ENCODE results near the gene PYROXD2.

Gene PYROXD2

DNA sequence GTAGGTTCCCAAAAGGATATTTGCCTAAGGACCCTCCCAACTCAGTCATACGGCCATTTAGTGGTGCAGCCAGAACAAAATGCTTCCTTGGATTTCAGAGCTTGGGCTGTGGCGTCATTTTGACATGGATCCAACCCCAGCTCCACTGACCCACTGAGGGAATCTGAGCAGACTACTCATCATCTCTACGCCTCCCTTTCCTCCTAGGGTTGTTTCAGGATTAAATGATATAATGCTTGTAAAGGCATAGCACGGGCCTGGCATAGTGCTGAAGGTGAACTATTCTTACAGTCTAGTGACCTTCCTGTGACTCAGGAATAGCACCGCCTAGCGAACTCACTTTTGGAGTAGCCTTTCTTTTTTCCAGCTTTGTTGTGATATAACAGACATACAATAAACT is 76.7 kb downstream of the PYROXD2 start:
- H3K4me3 ChIP-seq (ENCODE audit: low read length), result no peak overlapping the region
- TF ChIP-seq, protein P1, sequence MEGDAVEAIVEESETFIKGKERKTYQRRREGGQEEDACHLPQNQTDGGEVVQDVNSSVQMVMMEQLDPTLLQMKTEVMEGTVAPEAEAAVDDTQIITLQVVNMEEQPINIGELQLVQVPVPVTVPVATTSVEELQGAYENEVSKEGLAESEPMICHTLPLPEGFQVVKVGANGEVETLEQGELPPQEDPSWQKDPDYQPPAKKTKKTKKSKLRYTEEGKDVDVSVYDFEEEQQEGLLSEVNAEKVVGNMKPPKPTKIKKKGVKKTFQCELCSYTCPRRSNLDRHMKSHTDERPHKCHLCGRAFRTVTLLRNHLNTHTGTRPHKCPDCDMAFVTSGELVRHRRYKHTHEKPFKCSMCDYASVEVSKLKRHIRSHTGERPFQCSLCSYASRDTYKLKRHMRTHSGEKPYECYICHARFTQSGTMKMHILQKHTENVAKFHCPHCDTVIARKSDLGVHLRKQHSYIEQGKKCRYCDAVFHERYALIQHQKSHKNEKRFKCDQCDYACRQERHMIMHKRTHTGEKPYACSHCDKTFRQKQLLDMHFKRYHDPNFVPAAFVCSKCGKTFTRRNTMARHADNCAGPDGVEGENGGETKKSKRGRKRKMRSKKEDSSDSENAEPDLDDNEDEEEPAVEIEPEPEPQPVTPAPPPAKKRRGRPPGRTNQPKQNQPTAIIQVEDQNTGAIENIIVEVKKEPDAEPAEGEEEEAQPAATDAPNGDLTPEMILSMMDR (IDR thresholded peaks at IDR 0.05; ENCODE audit: low read depth, low read length, poor library complexity, severe bottlenecking), result no peak
- no peaks in the 10 kb centered on the region for H3K9me3 ChIP-seq (ENCODE audit: control insufficient read depth, insufficient read depth, low read length)
- H3K4me1 ChIP-seq (ENCODE audit: control insufficient read depth, low read length), result peaks cover 22% of the 10 kb centered on the region
- no peak overlapping the region for H3K27ac ChIP-seq (ENCODE audit: low read depth, low read length)
- no peak overlapping the region for H3K4me2 ChIP-seq (ENCODE audit: low read length)
- no peaks in the 10 kb centered on the region for H3K36me3 ChIP-seq (ENCODE audit: control insufficient read depth, low read length)
- no peaks in the 10 kb centered on the region for H4K20me1 ChIP-seq (ENCODE audit: control insufficient read depth, insufficient read depth, low read depth, low read length)
- H3K79me2 ChIP-seq (ENCODE audit: control insufficient read depth, low read length), result no peaks in the 10 kb centered on the region
- H3K9me2 ChIP-seq (replicated peaks; ENCODE audit: control insufficient read depth, low read length), result no peaks in the 10 kb centered on the region
- H3F3A ChIP-seq (ENCODE audit: control insufficient read depth, insufficient read depth), result peaks cover 6% of the 10 kb centered on the region; the same call in 1 of the 2 replicates
- H3K27me3 ChIP-seq (ENCODE audit: control insufficient read depth, low read length), result peaks cover 10% of the 10 kb centered on the region; the same call in 1 of the 2 replicates

DNA sequence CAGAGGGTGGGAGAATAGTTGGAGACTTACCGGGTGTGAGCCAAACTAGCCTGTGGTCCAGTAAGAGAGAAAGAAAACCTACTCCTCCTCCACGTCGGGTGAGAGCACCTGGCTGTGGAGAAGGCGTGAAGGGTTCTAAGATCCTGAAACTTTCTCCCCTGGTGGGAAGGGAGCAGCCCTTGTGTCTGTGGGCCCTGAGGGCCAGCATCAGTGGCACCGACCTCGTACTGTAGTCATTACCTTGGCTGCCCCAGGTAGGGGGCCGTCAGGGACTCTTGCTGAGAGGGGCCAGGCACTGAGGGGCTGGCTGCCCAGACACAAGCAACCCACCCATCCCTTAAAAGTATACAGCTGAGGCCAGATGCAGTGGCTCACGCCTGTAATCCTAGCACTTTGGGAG is 77.5 kb downstream of the PYROXD2 start:
- Histone ChIP-seq H3K4me2 (ENCODE audit: low read length) (no peak overlapping the region), H3K27me3 (ENCODE audit: control insufficient read depth, low read length) (peaks cover 10% of the 10 kb centered on the region; the same call in 1 of the 2 replicates), H3K9me3 (ENCODE audit: control insufficient read depth, insufficient read depth, low read length) (no peaks in the 10 kb centered on the region), H3K36me3 (ENCODE audit: control insufficient read depth, low read length) (no peaks in the 10 kb centered on the region), H3F3A (ENCODE audit: control insufficient read depth, insufficient read depth) (peaks cover 6% of the 10 kb centered on the region; the same call in 1 of the 2 replicates), H3K9me2 (replicated peaks; ENCODE audit: control insufficient read depth, low read length) (no peaks in the 10 kb centered on the region), H3K4me3 (ENCODE audit: low read length) (no peak overlapping the region), H3K79me2 (ENCODE audit: control insufficient read depth, low read length) (no peaks in the 10 kb centered on the region), H3K27ac (ENCODE audit: low read depth, low read length) (no peak overlapping the region), H4K20me1 (ENCODE audit: control insufficient read depth, insufficient read depth, low read depth, low read length) (no peaks in the 10 kb centered on the region), H3K4me1 (ENCODE audit: control insufficient read depth, low read length) (peaks cover 22% of the 10 kb centered on the region)
- TF ChIP-seq EZH2phosphoT487 (IDR thresholded peaks at IDR 0.05; ENCODE audit: borderline replicate concordance, low read length), result no peak
- TF ChIP-seq, protein P1 (IDR thresholded peaks at IDR 0.05; ENCODE audit: low read depth, low read length, poor library complexity, severe bottlenecking), result no peak
